ENCODE results near the gene VWA3B. TPM values are rescaled to one million over a fixed set of nuclear protein-coding genes. Genes with fewer than 3 reads are reported as not detected.
A peak's percentile ranks its signal among the peaks of the same experiment; 100 is the strongest.

The VWA3B gene
- total and polyA plus RNA-seq, 2 experiments from 2014 or later = not detected

DNA sequence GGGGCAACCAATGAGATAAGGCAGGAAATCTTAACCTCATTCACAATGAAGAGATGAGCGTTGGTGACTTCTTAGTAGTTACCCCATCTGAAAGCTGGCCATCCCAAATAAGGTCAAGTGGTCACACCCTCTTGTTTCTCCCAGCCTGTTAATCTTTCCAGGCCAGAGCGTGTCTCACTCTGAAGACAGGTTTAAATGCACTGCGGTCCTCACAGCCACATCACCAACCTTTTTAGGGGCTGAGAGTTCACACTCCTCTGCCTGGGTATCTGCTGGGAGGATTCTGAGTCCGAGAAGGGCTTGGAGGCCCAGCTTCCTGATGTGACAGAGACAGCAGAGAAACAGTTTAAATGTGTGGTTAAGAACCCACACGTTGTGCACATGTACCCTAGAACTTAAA, 246.0 kb downstream of the VWA3B start:
- Histone ChIP-seq H3K36me3 (ENCODE audit: low read depth) (no peaks in the 10 kb centered on the region), H4K20me1 (ENCODE audit: insufficient read depth) (no peaks in the 10 kb centered on the region), H2AFZ (no peak overlapping the region), H3K27me3 (replicated peaks; ENCODE audit: insufficient read depth) (no peaks in the 10 kb centered on the region), H3F3A (ENCODE audit: insufficient read depth) (peaks cover 15% of the 10 kb centered on the region), H3K79me2 (ENCODE audit: insufficient read depth) (no peaks in the 10 kb centered on the region), H3K9me2 (ENCODE audit: insufficient read depth) (no peaks in the 10 kb centered on the region), H3K4me2 (ENCODE audit: unreplicated experiment) (no peak overlapping the region), H3K9ac (no peak overlapping the region), H3K4me3 (no peak overlapping the region), H3K9me3 (ENCODE audit: low read depth) (no peaks in the 10 kb centered on the region), H3K27ac (no peak overlapping the region), H3K4me1 (ENCODE audit: insufficient read depth) (peaks cover 16% of the 10 kb centered on the region)
- no peak for DNase-seq
- TF ChIP-seq EZH2 (IDR thresholded peaks at IDR 0.05; ENCODE audit: insufficient read depth, poor library complexity, severe bottlenecking) (no peak), EZH2phosphoT487 (IDR thresholded peaks at IDR 0.05; ENCODE audit: insufficient read depth, low read depth) (no peak)
- 97% methylated on average over 5 of the region's 5 CpGs for WGBS, 2 experiments (ENCODE audit: low coverage in 1 of 2, low lambda C conversion rate in 2 of 2, missing lambda C conversion rate in 2 of 2)
- in situ Hi-C loops (cut with MboI) = no loop called here

GRCh38 chr2:98333922-98334321, 247.0 kb downstream of the VWA3B start:
- Histone ChIP-seq H3K4me2 (ENCODE audit: unreplicated experiment) (peak overlapping the region; percentile 56), H4K20me1 (ENCODE audit: insufficient read depth) (no peaks in the 10 kb centered on the region), H2AFZ (peak overlapping the region; percentile 26; the same call in 1 of the 2 replicates), H3K36me3 (ENCODE audit: low read depth) (no peaks in the 10 kb centered on the region), H3F3A (ENCODE audit: insufficient read depth) (peaks cover 15% of the 10 kb centered on the region), H3K27ac (peak overlapping the region; percentile 83), H3K4me1 (ENCODE audit: insufficient read depth) (peaks cover 16% of the 10 kb centered on the region), H3K9me3 (ENCODE audit: low read depth) (no peaks in the 10 kb centered on the region), H3K27me3 (replicated peaks; ENCODE audit: insufficient read depth) (no peaks in the 10 kb centered on the region), H3K4me3 (peak overlapping the region; percentile 27), H3K9me2 (ENCODE audit: insufficient read depth) (no peaks in the 10 kb centered on the region), H3K79me2 (ENCODE audit: insufficient read depth) (no peaks in the 10 kb centered on the region), H3K9ac (peak overlapping the region; percentile 68)
- WGBS, 2 experiments (ENCODE audit: low coverage in 1 of 2, low lambda C conversion rate in 2 of 2, missing lambda C conversion rate in 2 of 2) = 41 to 58% methylated on average over 2 of the region's 2 CpGs
- TF ChIP-seq EZH2phosphoT487 (IDR thresholded peaks at IDR 0.05; ENCODE audit: insufficient read depth, low read depth) (no peak), EZH2 (IDR thresholded peaks at IDR 0.05; ENCODE audit: insufficient read depth, poor library complexity, severe bottlenecking) (no peak)
- DNase-seq = peak; percentile 13
- in situ Hi-C loops (cut with MboI) = no loop called here

DNA sequence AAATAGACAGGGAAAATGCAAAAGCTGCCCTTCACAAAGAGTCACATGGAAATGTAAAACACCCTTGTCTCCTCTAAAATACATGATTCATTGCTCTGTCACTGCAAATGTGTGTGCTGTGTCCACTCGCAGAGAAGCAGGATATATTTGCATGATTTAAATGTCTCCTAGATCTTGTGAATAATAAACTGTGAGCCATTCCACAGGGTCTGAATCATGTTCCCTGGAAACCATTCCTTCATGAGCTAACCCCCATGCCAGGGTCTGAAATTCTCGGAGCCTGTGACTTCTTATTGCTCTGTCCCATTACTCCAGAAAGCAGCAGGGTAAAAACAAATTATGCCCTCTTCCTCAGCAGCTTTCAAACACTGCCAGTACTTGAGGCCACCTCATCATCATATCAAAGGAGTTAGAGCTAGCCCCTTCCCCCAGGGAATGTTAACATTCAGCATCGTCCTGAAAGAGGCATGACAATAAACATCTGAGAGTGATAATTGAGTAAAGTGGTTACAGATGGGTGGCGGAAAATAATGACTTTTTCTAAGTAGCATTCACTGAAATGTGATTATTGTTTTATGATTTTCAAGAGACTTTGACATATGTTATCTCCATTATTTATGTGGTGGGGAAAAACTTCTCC, 247.6 kb downstream of the VWA3B start:
- in situ Hi-C loops (cut with MboI) = no loop called here
- H3K4me2 ChIP-seq (ENCODE audit: unreplicated experiment) = peak overlapping the region; percentile 74
- DNase-seq = peak; percentile 93
- H3K9ac ChIP-seq = peak overlapping the region; percentile 68
- H3K4me3 ChIP-seq = peak overlapping the region; percentile 54
- H4K20me1 ChIP-seq (ENCODE audit: insufficient read depth) = no peaks in the 10 kb centered on the region
- 0 to 2% methylated on average over 4 of the region's 4 CpGs for WGBS, 2 experiments (ENCODE audit: low coverage in 1 of 2, low lambda C conversion rate in 2 of 2, missing lambda C conversion rate in 2 of 2)
- no peaks in the 10 kb centered on the region for H3K9me2 ChIP-seq (ENCODE audit: insufficient read depth)
- peaks cover 15% of the 10 kb centered on the region for H3F3A ChIP-seq (ENCODE audit: insufficient read depth)
- H3K79me2 ChIP-seq (ENCODE audit: insufficient read depth) = no peaks in the 10 kb centered on the region
- H2AFZ ChIP-seq = peak overlapping the region; percentile 26; the same call in 1 of the 2 replicates
- no peaks in the 10 kb centered on the region for H3K27me3 ChIP-seq (replicated peaks; ENCODE audit: insufficient read depth)
- TF ChIP-seq EZH2phosphoT487 (IDR thresholded peaks at IDR 0.05; ENCODE audit: insufficient read depth, low read depth) (no peak), EZH2 (IDR thresholded peaks at IDR 0.05; ENCODE audit: insufficient read depth, poor library complexity, severe bottlenecking) (no peak)
- H3K4me1 ChIP-seq (ENCODE audit: insufficient read depth) = peaks cover 16% of the 10 kb centered on the region
- peak overlapping the region; percentile 83 for H3K27ac ChIP-seq
- no peaks in the 10 kb centered on the region for H3K9me3 ChIP-seq (ENCODE audit: low read depth)
- H3K36me3 ChIP-seq (ENCODE audit: low read depth) = no peaks in the 10 kb centered on the region

DNA sequence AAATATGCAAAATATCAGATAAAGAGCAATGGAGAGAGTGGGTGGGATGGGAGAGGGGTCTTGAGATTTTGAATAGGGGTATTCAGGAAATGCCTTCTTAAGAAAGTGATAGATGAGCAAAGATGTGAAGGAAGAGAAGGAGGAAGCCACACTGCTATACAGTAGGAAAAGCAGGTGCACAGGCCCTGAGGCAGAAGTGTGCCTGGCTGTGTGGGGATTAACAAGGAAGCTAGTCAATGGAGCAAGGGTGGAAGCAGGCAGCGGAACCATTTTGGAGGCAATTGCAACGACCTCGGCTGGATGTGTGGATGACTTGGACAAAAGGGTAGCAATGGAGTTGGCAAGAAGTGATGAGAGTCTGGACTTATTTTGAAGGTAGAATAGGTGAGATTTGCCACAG, 248.3 kb downstream of the VWA3B start:
- H3K9ac ChIP-seq = no peak overlapping the region
- no peak overlapping the region for H3K4me2 ChIP-seq (ENCODE audit: unreplicated experiment)
- no peaks in the 10 kb centered on the region for H3K79me2 ChIP-seq (ENCODE audit: insufficient read depth)
- H4K20me1 ChIP-seq (ENCODE audit: insufficient read depth) = no peaks in the 10 kb centered on the region
- no peak overlapping the region for H2AFZ ChIP-seq
- no peaks in the 10 kb centered on the region for H3K9me3 ChIP-seq (ENCODE audit: low read depth)
- in situ Hi-C loops (cut with MboI) = no loop called here
- H3K4me1 ChIP-seq (ENCODE audit: insufficient read depth) = peaks cover 16% of the 10 kb centered on the region
- H3K27me3 ChIP-seq (replicated peaks; ENCODE audit: insufficient read depth) = no peaks in the 10 kb centered on the region
- 95 to 100% methylated on average over 3 of the region's 3 CpGs for WGBS, 2 experiments (ENCODE audit: low coverage in 1 of 2, low lambda C conversion rate in 2 of 2, missing lambda C conversion rate in 2 of 2)
- no peaks in the 10 kb centered on the region for H3K9me2 ChIP-seq (ENCODE audit: insufficient read depth)
- TF ChIP-seq EZH2 (IDR thresholded peaks at IDR 0.05; ENCODE audit: insufficient read depth, poor library complexity, severe bottlenecking) (no peak), EZH2phosphoT487 (IDR thresholded peaks at IDR 0.05; ENCODE audit: insufficient read depth, low read depth) (no peak)
- H3K4me3 ChIP-seq = no peak overlapping the region
- H3K36me3 ChIP-seq (ENCODE audit: low read depth) = no peaks in the 10 kb centered on the region
- 0 out of 2 replicates have a peak overlapping the region, but pooled peaks have one; percentile 63 for H3K27ac ChIP-seq
- H3F3A ChIP-seq (ENCODE audit: insufficient read depth) = peaks cover 15% of the 10 kb centered on the region
- no peak for DNase-seq
